Motor neuron (in vitro differentiated cells): ENCODE data around the gene CCDC85A. TPM values are rescaled to one million over a fixed set of nuclear protein-coding genes. Genes with fewer than 3 reads are reported as not detected.

ENCODE experiments used
- ATAC-seq, 8 experiments: fragments of 200-7000 bp; cut with Tn5 transposase; replicated peaks in 6 of 8; 2 replicates each; pipeline ENCODE4 v1.8.0; 2021; ENCODE audit warnings: mild to moderate bottlenecking in 8 of 8, moderate library complexity in 8 of 8
- H3K27ac ChIP-seq, 2 donors: fragments of 250-450 bp; sonication (Bioruptor Pico); 2 replicates each; pipeline ENCODE4 v1.9.0; 2021; ENCODE audit warnings: antibody characterized with exemption in 2 of 2, mild to moderate bottlenecking in 2 of 2, moderate library complexity in 1 of 2
- H3K4me1 ChIP-seq, 2 donors: fragments of 250-450 bp; sonication (Bioruptor Pico); replicated peaks in 1 of 2; 2 replicates each; pipeline ENCODE4 v1.6.1; 2021; ENCODE audit warnings: antibody characterized with exemption in 2 of 2, mild to moderate bottlenecking in 2 of 2, moderate library complexity in 1 of 2
- H3K4me3 ChIP-seq, 5 donors: fragments of 250-450 bp; sonication (Bioruptor Pico); 2 replicates each; pipeline ENCODE4 v1.9.0; 2021; ENCODE audit warnings: antibody characterized with exemption in 5 of 5, mild to moderate bottlenecking in 5 of 5, moderate library complexity in 4 of 5
- WGBS, 10 experiments: fragments of 450-650 bp; shearing (Covaris generic); methylation state at CpG; one replicate each; pipeline ENCODE4 v1.0.0; 2022; 5-methylcytosine and 5-hydroxymethylcytosine counted together
- in situ Hi-C, 9 experiments: fragments of 400-800 bp; cut with MboI; loops; one replicate each; pipeline ENCODE4 v1.15.0; 2021; ENCODE audit warnings: low sequenced_read_pairs in 9 of 9, low pct_unique_long_range_greater_than_20kb in 2 of 9; ENCODE audit not compliant: unreplicated experiment in 9 of 9
- total RNA-seq, 8 experiments: library from RNA; unstranded; fragments of 300-600 nt; gene quantifications; 2 replicates each; pipeline versions ENCODE4 v1.2.3 to v1.2.4, GENCODE V29; 2022

Gene CCDC85A
- total RNA-seq, 8 experiments from 2014 or later: 0.24 to 6.0 (median 1.7) TPM

GRCh38 chr2:56175779-56176178 lies 8.0 kb upstream of the CCDC85A start:
- Histone ChIP-seq H3K27ac (no peak overlapping the region), H3K4me1 (no peaks in the 10 kb centered on the region), H3K4me3 (no peak overlapping the region)
- in situ Hi-C loops: loop anchor here in 8 of 9 experiments (25.0 kb wide), 4 partner anchors 562 to 1337 kb away; no protein-coding TSS in a partner anchor
- ATAC-seq: no peak
- 0 to 67% (median 50%) methylated on average over 1 to 2 of the region's 2 CpGs; no CpG with 5 or more reads in 5 of the 10 experiments for WGBS, 10 experiments

- Histone ChIP-seq H3K27ac (no peak overlapping the region), H3K4me1 (peaks cover 5% of the 10 kb centered on the region in 2 donors), H3K4me3 (no peak overlapping the region)
- in situ Hi-C loops: loop anchor here in 8 of 9 experiments (25.0 kb wide), 4 partner anchors 560 to 1335 kb away; no protein-coding TSS in a partner anchor
- no peak for ATAC-seq
- 0 to 100% (median 50%) methylated on average over 1 to 4 of the region's 4 CpGs; no CpG with 5 or more reads in 1 of the 10 experiments for WGBS, 10 experiments
These were observed 6.2 kb upstream of the CCDC85A start for GRCh38 chr2:56177420-56178220.

- 80 to 100% (median 89%) methylated on average over 1 to 3 of the region's 5 CpGs; no CpG with 5 or more reads in 5 of the 10 experiments for WGBS, 10 experiments
- H3K4me3 ChIP-seq: no peak overlapping the region
- H3K27ac ChIP-seq: no peak overlapping the region
- H3K4me1 ChIP-seq: peaks cover 5 to 9% of the 10 kb centered on the region in 2 donors
- ATAC-seq: no peak
- in situ Hi-C loops: loop anchor here in 8 of 9 experiments (10.0 to 25.0 kb wide), 6 partner anchors 557 to 1332 kb away; no protein-coding TSS in a partner anchor
These were observed 3.9 kb upstream of the CCDC85A start for GRCh38 chr2:56179931-56180330.

GRCh38 chr2:56182420-56182819 lies 1.4 kb upstream of the CCDC85A start:
- in situ Hi-C loops: loop anchor here in 8 of 9 experiments (10.0 to 25.0 kb wide), 6 partner anchors 555 to 1330 kb away; no protein-coding TSS in a partner anchor
- peaks cover 8 to 9% of the 10 kb centered on the region in 2 donors for H3K4me1 ChIP-seq
- H3K27ac ChIP-seq: no peak overlapping the region
- 28 to 100% (median 83%) methylated on average over 1 to 2 of the region's 2 CpGs; no CpG with 5 or more reads in 2 of the 10 experiments for WGBS, 10 experiments
- no peak overlapping the region for H3K4me3 ChIP-seq
- ATAC-seq: no peak

GRCh38 chr2:56184500-56185011 lies 766 bp downstream of the CCDC85A start:
- 0% methylated on average over 1 of the region's 64 CpGs; no CpG with 5 or more reads in 9 of the 10 experiments for WGBS, 10 experiments
- ATAC-seq: peak in 5 of 8 experiments; percentile 1 to 20 (median 3)
- Histone ChIP-seq H3K4me3 (peak overlapping the region; percentile 51 to 89 (median 81)), H3K4me1 (peaks cover 8 to 9% of the 10 kb centered on the region in 2 donors), H3K27ac (no peak overlapping the region)
- in situ Hi-C loops: loop anchor here in 8 of 9 experiments (10.0 to 25.0 kb wide), 6 partner anchors 553 to 1328 kb away; no protein-coding TSS in a partner anchor

- Histone ChIP-seq H3K4me1 (peaks cover 8 to 9% of the 10 kb centered on the region in 2 donors), H3K27ac (no peak overlapping the region), H3K4me3 (peak overlapping the region; percentile 51 to 89 (median 81))
- 0% methylated on average over 2 to 5 of the region's 24 CpGs; no CpG with 5 or more reads in 7 of the 10 experiments for WGBS, 10 experiments
- ATAC-seq: peak in 6 of 8 experiments; percentile 11 to 29 (median 20)
- in situ Hi-C loops: loop anchor here in 8 of 9 experiments (10.0 to 25.0 kb wide), 6 partner anchors 552 to 1327 kb away; no protein-coding TSS in a partner anchor
These were observed 1.4 kb downstream of the CCDC85A start for GRCh38 chr2:56185101-56185581.

- 0 to 20% (median 7%) methylated on average over 2 to 10 of the region's 11 CpGs; no CpG with 5 or more reads in 3 of the 10 experiments for WGBS, 10 experiments
- peak in 5 of 8 experiments; percentile 12 to 43 (median 32) for ATAC-seq
- in situ Hi-C loops: loop anchor here in 8 of 9 experiments (10.0 to 25.0 kb wide), 6 partner anchors 552 to 1327 kb away; no protein-coding TSS in a partner anchor
- H3K4me3 ChIP-seq: peak overlapping the region; percentile 51 to 89 (median 81)
- no peak overlapping the region for H3K27ac ChIP-seq
- peaks cover 8 to 9% of the 10 kb centered on the region in 2 donors for H3K4me1 ChIP-seq
These were observed 1.8 kb downstream of the CCDC85A start for GRCh38 chr2:56185582-56186046.

- in situ Hi-C loops: loop anchor here in 8 of 9 experiments (25.0 kb wide), 4 partner anchors 546 to 1321 kb away; no protein-coding TSS in a partner anchor
- peak in 6 of 8 experiments; percentile 45 to 93 (median 72) for ATAC-seq
- no peaks in the 10 kb centered on the region for H3K4me1 ChIP-seq
- H3K27ac ChIP-seq: no peak overlapping the region
- no peak overlapping the region for H3K4me3 ChIP-seq
These were observed 7.8 kb downstream of the CCDC85A start for GRCh38 chr2:56191617-56192016.

- Histone ChIP-seq H3K4me3 (no peak overlapping the region), H3K27ac (no peak overlapping the region), H3K4me1 (peaks cover 0 to 3% of the 10 kb centered on the region in 2 donors)
- 86 to 100% (median 97%) methylated on average over 2 to 11 of the region's 29 CpGs; no CpG with 5 or more reads in 6 of the 10 experiments for WGBS, 10 experiments
- ATAC-seq: no peak
- in situ Hi-C loops: loop anchor here in 8 of 9 experiments (25.0 kb wide), 4 partner anchors 545 to 1320 kb away; no protein-coding TSS in a partner anchor
These were observed 9.0 kb downstream of the CCDC85A start for GRCh38 chr2:56192664-56193305.

- ATAC-seq: peak in 4 of 8 experiments; percentile 24 to 87 (median 72)
- peaks cover 0 to 6% of the 10 kb centered on the region in 2 donors for H3K4me1 ChIP-seq
- in situ Hi-C loops: loop anchor here in 8 of 9 experiments (25.0 kb wide), 4 partner anchors 542 to 1317 kb away; no protein-coding TSS in a partner anchor
- no peak overlapping the region for H3K4me3 ChIP-seq
- H3K27ac ChIP-seq: no peak overlapping the region
These were observed 11.8 kb downstream of the CCDC85A start for GRCh38 chr2:56195563-56195962.

GRCh38 chr2:56197816-56198215 lies 14.0 kb downstream of the CCDC85A start:
- WGBS, 10 experiments: 52 to 96% (median 89%) methylated on average over 5 to 7 of the region's 7 CpGs; no CpG with 5 or more reads in 1 of the 10 experiments
- H3K4me3 ChIP-seq: no peak overlapping the region
- in situ Hi-C loops: loop anchor here in 8 of 9 experiments (25.0 kb wide), 4 partner anchors 539 to 1314 kb away; no protein-coding TSS in a partner anchor

GRCh38 chr2:56198936-56199335 lies 15.1 kb downstream of the CCDC85A start:
- ATAC-seq: no peak
- 33 to 100% (median 84%) methylated on average over 1 of the region's 1 CpG; no CpG with 5 or more reads in 4 of the 10 experiments for WGBS, 10 experiments
- Histone ChIP-seq H3K4me3 (no peak overlapping the region), H3K27ac (no peak overlapping the region), H3K4me1 (peaks cover 0 to 6% of the 10 kb centered on the region in 2 donors)
- in situ Hi-C loops: loop anchor here in 8 of 9 experiments (25.0 kb wide), 4 partner anchors 538 to 1313 kb away; no protein-coding TSS in a partner anchor

More at GRCh38 chr2:56197816-56198215, 14.0 kb downstream of the CCDC85A start:
- Histone ChIP-seq H3K27ac (no peak overlapping the region), H3K4me1 (peaks cover 0 to 6% of the 10 kb centered on the region in 2 donors)
- ATAC-seq: no peak
